Ishikawa (cell line): ENCODE data around the gene SZRD1.

Experiments
- CEBPB ChIP-seq: IDR thresholded peaks from 2 replicates; pipeline ENCODE4 v1.6.1; 2012
- CREB1 ChIP-seq: IDR thresholded peaks from 2 replicates; pipeline ENCODE4 v1.6.1; 2012; ENCODE audit warnings: low read depth
- EGR1 ChIP-seq: IDR thresholded peaks from 2 replicates; pipeline ENCODE4 v1.6.1; 2012
- EP300 ChIP-seq: IDR thresholded peaks from 2 replicates; pipeline ENCODE4 v1.6.1; 2012; ENCODE audit warnings: borderline replicate concordance
- FOXM1 ChIP-seq: IDR thresholded peaks from 2 replicates; pipeline ENCODE4 v1.6.1; 2012; ENCODE audit warnings: low read depth, borderline replicate concordance
- NFIC ChIP-seq: IDR thresholded peaks from 2 replicates; pipeline ENCODE4 v1.6.1; 2012
- RAD21 ChIP-seq: IDR thresholded peaks from 2 replicates; pipeline ENCODE4 v1.6.1; 2012; ENCODE audit warnings: low read depth
- TAF1 ChIP-seq: IDR thresholded peaks from 2 replicates; pipeline ENCODE4 v1.6.1; 2012; ENCODE audit warnings: low read depth, mild to moderate bottlenecking
- TCF12 ChIP-seq: IDR thresholded peaks from 2 replicates; pipeline ENCODE4 v1.6.1; 2012; ENCODE audit warnings: low read depth
- TEAD4 ChIP-seq: IDR thresholded peaks from 2 replicates; pipeline ENCODE4 v1.6.1; 2012
- YY1 ChIP-seq: IDR thresholded peaks from 2 replicates; pipeline ENCODE4 v1.6.1; 2012; ENCODE audit warnings: low read depth
- ZBTB7A ChIP-seq: IDR thresholded peaks from 2 replicates; pipeline ENCODE4 v1.6.1; 2012; ENCODE audit warnings: low read depth
- TF ChIP-seq, protein P1 (sequence below): IDR thresholded peaks from 2 replicates; pipeline ENCODE4 v1.6.1; 2012; ENCODE audit warnings: low read depth, mild to moderate bottlenecking
- TF ChIP-seq, protein P2 (sequence below): IDR thresholded peaks from 2 replicates; pipeline ENCODE4 v1.6.1; 2012
- TF ChIP-seq, protein P3 (sequence below): IDR thresholded peaks from 2 replicates; pipeline ENCODE4 v1.6.1; 2012

Gene SZRD1

DNA sequence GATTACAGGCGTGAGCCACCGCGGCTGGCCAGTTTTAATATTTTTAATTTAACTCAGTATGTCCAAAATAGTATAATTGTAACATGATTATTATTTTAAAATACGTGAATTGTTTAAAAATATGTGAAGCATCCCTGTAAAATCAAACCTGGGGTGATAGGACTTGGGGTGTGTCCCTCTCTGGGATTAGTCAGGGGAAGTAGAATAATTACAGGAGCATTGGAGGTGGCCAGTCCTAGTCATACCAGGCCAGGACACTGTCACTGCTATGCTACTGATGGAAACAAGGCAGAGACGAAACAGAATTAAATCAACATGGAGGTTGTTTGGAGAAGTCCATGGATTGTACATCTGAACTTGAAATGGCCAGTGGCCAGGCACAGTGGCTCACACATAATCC, 16.8 kb downstream of the SZRD1 start:
- TF ChIP-seq ZBTB7A: no peak
- TF ChIP-seq CREB1: no peak
- TF ChIP-seq, protein P1, sequence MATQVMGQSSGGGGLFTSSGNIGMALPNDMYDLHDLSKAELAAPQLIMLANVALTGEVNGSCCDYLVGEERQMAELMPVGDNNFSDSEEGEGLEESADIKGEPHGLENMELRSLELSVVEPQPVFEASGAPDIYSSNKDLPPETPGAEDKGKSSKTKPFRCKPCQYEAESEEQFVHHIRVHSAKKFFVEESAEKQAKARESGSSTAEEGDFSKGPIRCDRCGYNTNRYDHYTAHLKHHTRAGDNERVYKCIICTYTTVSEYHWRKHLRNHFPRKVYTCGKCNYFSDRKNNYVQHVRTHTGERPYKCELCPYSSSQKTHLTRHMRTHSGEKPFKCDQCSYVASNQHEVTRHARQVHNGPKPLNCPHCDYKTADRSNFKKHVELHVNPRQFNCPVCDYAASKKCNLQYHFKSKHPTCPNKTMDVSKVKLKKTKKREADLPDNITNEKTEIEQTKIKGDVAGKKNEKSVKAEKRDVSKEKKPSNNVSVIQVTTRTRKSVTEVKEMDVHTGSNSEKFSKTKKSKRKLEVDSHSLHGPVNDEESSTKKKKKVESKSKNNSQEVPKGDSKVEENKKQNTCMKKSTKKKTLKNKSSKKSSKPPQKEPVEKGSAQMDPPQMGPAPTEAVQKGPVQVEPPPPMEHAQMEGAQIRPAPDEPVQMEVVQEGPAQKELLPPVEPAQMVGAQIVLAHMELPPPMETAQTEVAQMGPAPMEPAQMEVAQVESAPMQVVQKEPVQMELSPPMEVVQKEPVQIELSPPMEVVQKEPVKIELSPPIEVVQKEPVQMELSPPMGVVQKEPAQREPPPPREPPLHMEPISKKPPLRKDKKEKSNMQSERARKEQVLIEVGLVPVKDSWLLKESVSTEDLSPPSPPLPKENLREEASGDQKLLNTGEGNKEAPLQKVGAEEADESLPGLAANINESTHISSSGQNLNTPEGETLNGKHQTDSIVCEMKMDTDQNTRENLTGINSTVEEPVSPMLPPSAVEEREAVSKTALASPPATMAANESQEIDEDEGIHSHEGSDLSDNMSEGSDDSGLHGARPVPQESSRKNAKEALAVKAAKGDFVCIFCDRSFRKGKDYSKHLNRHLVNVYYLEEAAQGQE: no peak
- TF ChIP-seq, protein P2, sequence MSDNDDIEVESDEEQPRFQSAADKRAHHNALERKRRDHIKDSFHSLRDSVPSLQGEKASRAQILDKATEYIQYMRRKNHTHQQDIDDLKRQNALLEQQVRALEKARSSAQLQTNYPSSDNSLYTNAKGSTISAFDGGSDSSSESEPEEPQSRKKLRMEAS: no peak
- no peak for TF ChIP-seq EP300
- no peak for TF ChIP-seq NFIC
- no peak for TF ChIP-seq EGR1
- no peak for TF ChIP-seq FOXM1
- TF ChIP-seq TAF1: no peak
- no peak for TF ChIP-seq YY1
- TF ChIP-seq, protein P3, sequence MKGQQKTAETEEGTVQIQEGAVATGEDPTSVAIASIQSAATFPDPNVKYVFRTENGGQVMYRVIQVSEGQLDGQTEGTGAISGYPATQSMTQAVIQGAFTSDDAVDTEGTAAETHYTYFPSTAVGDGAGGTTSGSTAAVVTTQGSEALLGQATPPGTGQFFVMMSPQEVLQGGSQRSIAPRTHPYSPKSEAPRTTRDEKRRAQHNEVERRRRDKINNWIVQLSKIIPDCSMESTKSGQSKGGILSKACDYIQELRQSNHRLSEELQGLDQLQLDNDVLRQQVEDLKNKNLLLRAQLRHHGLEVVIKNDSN: no peak
- no peak for TF ChIP-seq RAD21
- TF ChIP-seq CEBPB: no peak
- TF ChIP-seq TEAD4: no peak
- no peak for TF ChIP-seq TCF12

DNA sequence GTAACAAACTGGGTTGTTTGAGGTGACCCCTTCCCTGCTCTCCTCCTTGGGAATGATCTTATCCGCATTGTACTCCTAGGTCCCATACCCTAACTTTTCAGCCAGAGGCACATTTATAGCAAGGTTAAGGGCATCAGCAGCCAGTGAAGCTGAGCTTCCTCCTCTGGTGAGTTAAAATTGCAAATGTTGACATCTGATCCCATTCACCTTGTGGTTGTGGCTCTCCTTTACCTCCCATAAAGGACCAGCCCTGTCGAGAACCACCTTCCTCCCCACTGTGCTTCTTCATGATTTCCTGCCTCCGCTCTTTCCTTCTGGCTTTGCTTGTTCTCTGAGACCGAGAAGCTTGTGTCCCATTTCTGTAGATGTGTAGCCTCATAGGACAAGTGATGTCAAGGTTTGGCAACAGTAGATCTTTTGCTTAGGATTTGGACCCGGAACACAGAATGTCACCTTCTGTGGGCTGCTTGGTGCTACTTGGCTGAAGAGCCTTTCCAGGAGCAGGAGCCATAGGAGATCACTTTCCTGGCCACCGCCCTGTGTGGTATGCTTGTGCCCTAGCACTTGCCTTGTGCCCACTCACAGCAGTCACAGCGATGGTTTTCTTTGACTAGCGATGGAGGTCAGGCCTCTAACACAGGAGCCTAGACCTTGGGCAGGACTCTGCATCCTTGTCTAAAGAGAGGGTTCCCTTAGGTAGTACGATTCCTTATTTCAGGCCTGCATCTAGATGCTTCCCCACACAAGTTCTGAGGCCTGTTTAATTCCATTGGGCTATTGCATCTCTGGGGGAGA, 18.8 kb downstream of the SZRD1 start:
- TF ChIP-seq, protein P2: no peak
- no peak for TF ChIP-seq CREB1
- TF ChIP-seq, protein P1: no peak
- TF ChIP-seq EP300: no peak
- TF ChIP-seq YY1: no peak
- no peak for TF ChIP-seq EGR1
- no peak for TF ChIP-seq CEBPB
- TF ChIP-seq NFIC: no peak

DNA sequence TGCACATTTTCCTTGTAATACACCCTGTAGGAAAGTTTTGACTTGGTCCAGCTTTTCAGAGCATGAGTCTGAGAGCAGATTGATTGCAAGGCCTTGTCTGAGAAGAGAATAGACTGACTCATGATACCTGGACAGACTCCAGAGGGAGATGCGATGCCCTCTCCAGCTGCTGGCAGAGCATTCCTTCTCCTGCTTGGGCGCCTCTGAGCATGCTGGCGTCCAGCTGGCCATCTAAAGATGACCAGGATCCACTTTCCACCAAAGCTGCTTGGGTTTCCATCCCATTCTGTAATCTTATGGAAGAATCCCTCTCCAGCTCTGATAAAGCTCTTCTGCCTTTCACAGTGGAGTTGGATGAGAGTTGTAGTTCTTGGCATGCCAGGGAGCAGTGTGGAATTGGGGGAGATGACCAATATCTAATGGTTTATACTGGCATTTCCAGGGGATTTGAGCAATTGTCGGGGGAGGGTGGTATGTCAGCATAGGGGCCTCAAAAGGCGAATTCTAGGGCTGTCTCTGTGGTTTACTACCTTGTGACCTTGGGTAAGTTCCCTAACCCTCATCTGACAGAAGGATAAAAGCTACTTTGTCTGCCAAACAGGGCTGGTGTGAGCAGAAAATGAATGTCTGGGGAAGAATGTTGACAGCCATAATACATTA, 19.5 kb downstream of the SZRD1 start:
- TF ChIP-seq NFIC: peak; percentile 68
- TF ChIP-seq TEAD4: peak; percentile 31; the same call in 1 of the 2 replicates
- TF ChIP-seq, protein P1: no peak

DNA sequence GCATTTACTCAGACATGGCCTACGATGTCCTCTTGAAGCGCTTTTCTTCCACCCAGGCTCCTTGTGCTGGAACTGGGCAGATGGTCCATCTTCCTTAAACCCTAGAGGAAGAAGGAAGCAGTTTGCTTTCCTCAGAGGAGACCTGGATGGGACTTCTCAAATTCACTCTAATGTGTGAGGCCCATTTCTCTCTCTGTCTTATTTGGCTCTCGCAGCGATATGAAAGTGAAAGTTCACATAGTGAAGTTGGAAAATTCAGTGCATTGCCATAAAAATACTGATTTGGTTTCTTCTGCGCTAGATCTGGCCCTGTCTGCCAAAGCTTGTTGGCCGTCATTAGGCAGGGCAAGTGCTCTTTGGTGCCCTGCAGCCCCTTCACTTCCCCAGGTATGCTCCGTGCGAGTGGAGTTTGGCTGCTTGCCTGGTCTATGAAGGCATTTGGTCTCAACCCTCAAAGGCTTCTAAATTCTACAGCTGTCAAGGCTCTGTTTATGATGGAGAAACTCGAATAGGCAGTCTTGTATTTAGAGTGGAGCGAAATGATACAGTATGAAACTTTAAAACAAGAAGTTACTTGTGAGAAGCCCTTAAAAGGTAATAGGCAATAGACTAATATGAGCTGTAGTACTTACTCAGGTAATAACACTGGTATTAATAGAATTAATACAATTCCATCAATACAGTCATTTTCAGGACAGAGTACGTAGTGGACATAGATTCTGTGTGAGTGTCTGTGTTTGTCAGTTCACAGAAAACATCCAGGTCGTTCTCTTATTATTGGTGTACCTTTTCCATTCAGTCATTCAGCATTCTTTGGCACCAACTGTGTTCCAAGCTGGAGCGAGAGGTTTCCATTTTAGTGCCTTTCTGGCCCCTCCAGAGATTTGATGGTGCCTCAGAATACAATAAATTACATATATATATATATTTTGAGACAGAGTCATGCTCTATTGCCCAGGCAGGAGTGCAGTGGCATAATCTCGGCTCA, 20.5 kb downstream of the SZRD1 start:
- TF ChIP-seq RAD21 (no peak), EGR1 (no peak), CREB1 (no peak), EP300 (no peak), CEBPB (no peak), NFIC (no peak), FOXM1 (no peak), TAF1 (no peak), TCF12 (no peak), ZBTB7A (no peak), TEAD4 (no peak)
- TF ChIP-seq, protein P1: no peak
- TF ChIP-seq, protein P2: no peak
